HCT116 (cell line): Measurements from ENCODE around the gene TMEM150A. TPM values are rescaled to one million over a fixed set of nuclear protein-coding genes. Genes with fewer than 3 reads are reported as not detected.

Experiments
- ATAC-seq: fragments of 200-7000 bp; cut with Tn5 transposase; 2 replicates; pipeline ENCODE4 v1.9.1; 2020; ENCODE audit warnings: mild to moderate bottlenecking, moderate library complexity
- BruUV-seq: library from RNA; stranded (reverse); fragments of 400-500 nt; replicated peaks from 2 replicates; lab custom pipeline; 2021; lab: Mats Ljungman, UMichigan
- CTCF ChIA-PET: fragments of 300-600 bp; sonication (Branson Sonifier 250); formaldehyde crosslinking; loops from one replicate; lab custom pipeline; 2021; ENCODE audit warnings: antibody characterized with exemption; lab: Charles Lee
- POLR2A ChIA-PET: fragments of 300-600, 350-600 bp; sonication (Branson Sonifier 250); formaldehyde crosslinking; loops from one replicate; lab custom pipeline; 2021; ENCODE audit warnings: antibody characterized with exemption; lab: Charles Lee
- RAD21 ChIA-PET, 2 experiments: fragments of 300-600 bp; sonication (Branson Sonifier 250); formaldehyde crosslinking; loops; one replicate each; lab custom pipeline; 2023; ENCODE audit warnings: low total read pairs in 2 of 2; ENCODE audit not compliant: uncharacterized antibody in 2 of 2, unreplicated experiment in 2 of 2, low non-redundant PET in 1 of 2; lab: Charles Lee
- DNase-seq: peaks from one replicate; pipeline ENCODE4 v3.0.0-alpha.2; 2010; ENCODE audit warnings: low read depth, low spot score
- H2AFZ ChIP-seq: fragments of 200-600 bp; shearing (Covaris generic), sonication (generic); 2 replicates; pipeline ENCODE4 v1.6.1; 2017; ENCODE audit warnings: low read depth, mixed run types, mixed read lengths, antibody characterized with exemption, low read length; ENCODE audit not compliant: poor library complexity, severe bottlenecking
- H3K27ac ChIP-seq: 2 replicates; pipeline ENCODE4 v1.5.1; 2012; ENCODE audit warnings: low read depth, low read length
- H3K27me3 ChIP-seq: fragments of 200-600 bp; sonication (generic); 2 replicates; pipeline ENCODE4 v1.6.1; 2016; ENCODE audit warnings: mixed run types, low read length, mixed read lengths; ENCODE audit not compliant: insufficient read depth
- H3K36me3 ChIP-seq, 2 experiments: fragments of 200-500 bp in 1 of 2; fragments of 200-600 bp in 1 of 2; sonication (Bioruptor generic) in 1 of 2; sonication (generic) in 1 of 2; 2 replicates each; pipeline versions ENCODE4 v1.5.1 to v1.6.1; 2014 to 2016; ENCODE audit warnings: low read length in 2 of 2, inconsistent platforms in 1 of 2, mixed read lengths in 1 of 2, mixed run types in 1 of 2; ENCODE audit not compliant: insufficient read depth in 2 of 2, control insufficient read depth in 1 of 2
- H3K4me1 ChIP-seq, 2 experiments: fragments of 200-600 bp in 1 of 2; sonication (generic) in 1 of 2; 2 replicates each; pipeline versions ENCODE4 v1.5.1 to v1.6.1; 2012 to 2017; ENCODE audit warnings: low read length in 2 of 2, inconsistent platforms in 1 of 2, mild to moderate bottlenecking in 1 of 2, mixed read lengths in 1 of 2, mixed run types in 1 of 2, moderate library complexity in 1 of 2; ENCODE audit not compliant: insufficient read depth in 2 of 2, control insufficient read depth in 1 of 2
- H3K4me2 ChIP-seq: fragments of 200-600 bp; sonication (generic); 2 replicates; pipeline ENCODE4 v1.6.1; 2017; ENCODE audit warnings: mixed run types, low read length, mixed read lengths
- H3K4me3 ChIP-seq, 2 experiments: fragments of 200-600 bp in 1 of 2; sonication (generic) in 1 of 2; replicated peaks in 1 of 2; 2 replicates each; pipeline ENCODE4 v1.5.1; 2011 to 2016; ENCODE audit warnings: low read length in 2 of 2, control low read depth in 1 of 2, low read depth in 1 of 2, mild to moderate bottlenecking in 1 of 2, mixed read lengths in 1 of 2, mixed run types in 1 of 2
- H3K79me2 ChIP-seq: fragments of 200-600 bp; sonication (generic); 2 replicates; pipeline ENCODE4 v1.6.1; 2017; ENCODE audit warnings: mild to moderate bottlenecking, mixed run types, low read length, moderate library complexity, mixed read lengths; ENCODE audit not compliant: insufficient read depth
- H3K9ac ChIP-seq: fragments of 200-600 bp; sonication (generic); 2 replicates; pipeline ENCODE4 v1.6.1; 2016; ENCODE audit warnings: low read length, mixed read lengths
- H3K9me2 ChIP-seq: fragments of 200-600 bp; sonication (generic), shearing (Covaris generic); 2 replicates; pipeline ENCODE4 v1.6.1; 2017; ENCODE audit warnings: mixed run types, mild to moderate bottlenecking, moderate library complexity; ENCODE audit not compliant: insufficient read depth
- H3K9me3 ChIP-seq, 2 experiments: fragments of 200-500 bp in 1 of 2; fragments of 200-600 bp in 1 of 2; sonication (Bioruptor generic) in 1 of 2; sonication (generic) in 1 of 2; 2 replicates each; pipeline ENCODE4 v1.6.1; 2014 to 2017; ENCODE audit warnings: low read length in 2 of 2, mixed read lengths in 2 of 2, inconsistent platforms in 1 of 2, low read depth in 1 of 2, mild to moderate bottlenecking in 1 of 2, mixed run types in 1 of 2, moderate library complexity in 1 of 2; ENCODE audit not compliant: control insufficient read depth in 1 of 2, insufficient read depth in 1 of 2
- H4K20me1 ChIP-seq: fragments of 200-600 bp; sonication (generic), shearing (Covaris generic); 2 replicates; pipeline ENCODE4 v1.6.1; 2017; ENCODE audit warnings: mixed run types, mild to moderate bottlenecking, moderate library complexity; ENCODE audit not compliant: insufficient read depth
- CBX3 ChIP-seq: IDR thresholded peaks from 2 replicates; pipeline ENCODE4 v1.6.1; 2012; ENCODE audit warnings: low read depth
- CEBPB ChIP-seq: IDR thresholded peaks from 2 replicates; pipeline ENCODE4 v1.6.1; 2012; ENCODE audit warnings: low read depth
- EGR1 ChIP-seq: IDR thresholded peaks from 2 replicates; pipeline ENCODE4 v1.6.1; 2012; ENCODE audit warnings: low read depth
- ELF1 ChIP-seq: IDR thresholded peaks from 2 replicates; pipeline ENCODE4 v1.6.1; 2012; ENCODE audit warnings: low read depth, borderline replicate concordance
- EZH2 ChIP-seq: fragments of 200-600 bp; sonication (generic); IDR thresholded peaks from 2 replicates; pipeline ENCODE4 v1.6.1; 2017; ENCODE audit warnings: antibody characterized with exemption, mixed run types
- EZH2phosphoT487 ChIP-seq: fragments of 200-600 bp; IDR thresholded peaks from 2 replicates; pipeline ENCODE4 v1.6.1; 2018; ENCODE audit warnings: antibody characterized with exemption, borderline replicate concordance
- FOSL1 ChIP-seq: IDR thresholded peaks from 2 replicates; pipeline ENCODE4 v1.6.1; 2012; ENCODE audit warnings: low read depth
- POLR2A ChIP-seq: IDR thresholded peaks from 2 replicates; pipeline ENCODE4 v1.7.0; 2011; ENCODE audit warnings: borderline replicate concordance; ENCODE audit not compliant: insufficient read depth, insufficient read length; ENCODE audit errors: extremely low read depth
- SRF ChIP-seq: IDR thresholded peaks from 2 replicates; pipeline ENCODE4 v1.6.1; 2012; ENCODE audit warnings: low read depth
- TCF7L2 ChIP-seq: IDR thresholded peaks from 2 replicates; pipeline ENCODE4 v1.7.0; 2011; ENCODE audit warnings: borderline replicate concordance, inconsistent platforms; ENCODE audit not compliant: insufficient read depth, insufficient read length; ENCODE audit errors: extremely low read depth
- YY1 ChIP-seq: IDR thresholded peaks from 2 replicates; pipeline ENCODE4 v1.6.1; 2011; ENCODE audit warnings: low read length, low read depth, moderate library complexity, mild to moderate bottlenecking; ENCODE audit not compliant: insufficient replicate concordance; ENCODE audit errors: extremely low read depth
- ZFX ChIP-seq: fragments of 450-650 bp; IDR thresholded peaks from 2 replicates; pipeline ENCODE4 v1.6.1; 2017
- ZNF274 ChIP-seq: fragments of 200-500 bp; sonication (Bioruptor generic); IDR thresholded peaks from 2 replicates; pipeline ENCODE4 v1.6.1; 2014; ENCODE audit warnings: mild to moderate bottlenecking, low read depth, low read length, inconsistent platforms
- intact Hi-C: fragments of 100-400 bp; cut with micrococcal nuclease; formaldehyde crosslinking; loops from 2 replicates; pipeline ENCODE4 v1.10.0; 2022
- total RNA-seq: library from RNA; stranded (reverse); gene quantifications from one replicate; pipeline ENCODE4 v1.2.1, GENCODE V29; 2021; ENCODE audit not compliant: unreplicated experiment
- TF ChIP-seq, protein P1 (sequence below): IDR thresholded peaks from 2 replicates; pipeline ENCODE4 v1.6.1; 2011; ENCODE audit warnings: mild to moderate bottlenecking, low read length, moderate library complexity; ENCODE audit not compliant: insufficient replicate concordance; ENCODE audit errors: extremely low read depth
- TF ChIP-seq, protein P2 (sequence below): IDR thresholded peaks from 2 replicates; pipeline ENCODE4 v1.6.1; 2012; ENCODE audit warnings: low read depth
- TF ChIP-seq, protein P3 (sequence below): IDR thresholded peaks from 2 replicates; pipeline ENCODE4 v1.6.1; 2012
- TF ChIP-seq, protein P4 (sequence below), 3 experiments: fragments of 200-600 bp in 1 of 3; sonication (generic) in 1 of 3; IDR thresholded peaks in 2 of 3; conservative IDR thresholded peaks in 1 of 3; 2 replicates each; pipeline ENCODE4 v1.5.1; 2012 to 2017; ENCODE audit warnings: low read depth in 2 of 3, low read length in 2 of 3, antibody characterized with exemption in 1 of 3, borderline replicate concordance in 1 of 3, control low read depth in 1 of 3, mild to moderate bottlenecking in 1 of 3, mixed read lengths in 1 of 3, mixed run types in 1 of 3, moderate library complexity in 1 of 3; ENCODE audit not compliant: insufficient read depth in 1 of 3

TMEM150A gene
- total RNA-seq, 1 experiment from 2014 or later, result 9.9 TPM

DNA sequence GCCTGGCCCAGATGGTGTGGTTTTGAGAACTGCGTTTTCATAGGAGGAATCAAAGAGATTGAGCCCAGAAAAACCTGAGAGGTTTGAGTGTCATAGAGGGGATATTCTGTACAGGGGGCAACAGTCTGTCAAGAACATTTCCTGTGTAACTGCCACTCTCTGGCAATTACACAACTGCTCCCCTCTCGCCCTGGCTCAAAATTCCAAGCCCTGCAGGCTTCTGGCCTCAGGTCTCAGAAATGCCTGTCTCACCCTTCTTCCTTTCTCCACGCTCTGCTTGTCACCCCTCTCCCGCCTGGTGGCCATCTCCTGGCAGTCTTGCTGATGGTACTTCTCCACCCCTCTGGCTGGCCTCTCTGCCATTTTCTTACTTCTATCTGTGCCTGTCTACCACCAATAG, 14.3 kb downstream of the TMEM150A start:
- ChIA-PET POLR2A (no interaction called here), RAD21 (no interaction called here)

More for the DNA sequence above, 14.3 kb downstream of the TMEM150A start:
- CTCF ChIA-PET, result no interaction called here
- H3K4me3 ChIP-seq, result no peak overlapping the region
- peaks cover 20 to 32% of the 10 kb centered on the region in 2 experiments for H3K4me1 ChIP-seq
- no peaks in the 10 kb centered on the region for H3K79me2 ChIP-seq
- no peaks in the 10 kb centered on the region for H3K9me3 ChIP-seq
- H3K9ac ChIP-seq, result no peak overlapping the region
- H3K27ac ChIP-seq, result no peak overlapping the region
- no peaks in the 10 kb centered on the region for H3K36me3 ChIP-seq
- TF ChIP-seq, protein P1, sequence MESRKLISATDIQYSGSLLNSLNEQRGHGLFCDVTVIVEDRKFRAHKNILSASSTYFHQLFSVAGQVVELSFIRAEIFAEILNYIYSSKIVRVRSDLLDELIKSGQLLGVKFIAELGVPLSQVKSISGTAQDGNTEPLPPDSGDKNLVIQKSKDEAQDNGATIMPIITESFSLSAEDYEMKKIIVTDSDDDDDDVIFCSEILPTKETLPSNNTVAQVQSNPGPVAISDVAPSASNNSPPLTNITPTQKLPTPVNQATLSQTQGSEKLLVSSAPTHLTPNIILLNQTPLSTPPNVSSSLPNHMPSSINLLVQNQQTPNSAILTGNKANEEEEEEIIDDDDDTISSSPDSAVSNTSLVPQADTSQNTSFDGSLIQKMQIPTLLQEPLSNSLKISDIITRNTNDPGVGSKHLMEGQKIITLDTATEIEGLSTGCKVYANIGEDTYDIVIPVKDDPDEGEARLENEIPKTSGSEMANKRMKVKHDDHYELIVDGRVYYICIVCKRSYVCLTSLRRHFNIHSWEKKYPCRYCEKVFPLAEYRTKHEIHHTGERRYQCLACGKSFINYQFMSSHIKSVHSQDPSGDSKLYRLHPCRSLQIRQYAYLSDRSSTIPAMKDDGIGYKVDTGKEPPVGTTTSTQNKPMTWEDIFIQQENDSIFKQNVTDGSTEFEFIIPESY, result no peak
- TF ChIP-seq POLR2A, result no peak
- TF ChIP-seq EGR1, result no peak
- TF ChIP-seq EZH2phosphoT487, result no peak
- TF ChIP-seq, protein P2, sequence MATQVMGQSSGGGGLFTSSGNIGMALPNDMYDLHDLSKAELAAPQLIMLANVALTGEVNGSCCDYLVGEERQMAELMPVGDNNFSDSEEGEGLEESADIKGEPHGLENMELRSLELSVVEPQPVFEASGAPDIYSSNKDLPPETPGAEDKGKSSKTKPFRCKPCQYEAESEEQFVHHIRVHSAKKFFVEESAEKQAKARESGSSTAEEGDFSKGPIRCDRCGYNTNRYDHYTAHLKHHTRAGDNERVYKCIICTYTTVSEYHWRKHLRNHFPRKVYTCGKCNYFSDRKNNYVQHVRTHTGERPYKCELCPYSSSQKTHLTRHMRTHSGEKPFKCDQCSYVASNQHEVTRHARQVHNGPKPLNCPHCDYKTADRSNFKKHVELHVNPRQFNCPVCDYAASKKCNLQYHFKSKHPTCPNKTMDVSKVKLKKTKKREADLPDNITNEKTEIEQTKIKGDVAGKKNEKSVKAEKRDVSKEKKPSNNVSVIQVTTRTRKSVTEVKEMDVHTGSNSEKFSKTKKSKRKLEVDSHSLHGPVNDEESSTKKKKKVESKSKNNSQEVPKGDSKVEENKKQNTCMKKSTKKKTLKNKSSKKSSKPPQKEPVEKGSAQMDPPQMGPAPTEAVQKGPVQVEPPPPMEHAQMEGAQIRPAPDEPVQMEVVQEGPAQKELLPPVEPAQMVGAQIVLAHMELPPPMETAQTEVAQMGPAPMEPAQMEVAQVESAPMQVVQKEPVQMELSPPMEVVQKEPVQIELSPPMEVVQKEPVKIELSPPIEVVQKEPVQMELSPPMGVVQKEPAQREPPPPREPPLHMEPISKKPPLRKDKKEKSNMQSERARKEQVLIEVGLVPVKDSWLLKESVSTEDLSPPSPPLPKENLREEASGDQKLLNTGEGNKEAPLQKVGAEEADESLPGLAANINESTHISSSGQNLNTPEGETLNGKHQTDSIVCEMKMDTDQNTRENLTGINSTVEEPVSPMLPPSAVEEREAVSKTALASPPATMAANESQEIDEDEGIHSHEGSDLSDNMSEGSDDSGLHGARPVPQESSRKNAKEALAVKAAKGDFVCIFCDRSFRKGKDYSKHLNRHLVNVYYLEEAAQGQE, result no peak
- TF ChIP-seq, protein P3, sequence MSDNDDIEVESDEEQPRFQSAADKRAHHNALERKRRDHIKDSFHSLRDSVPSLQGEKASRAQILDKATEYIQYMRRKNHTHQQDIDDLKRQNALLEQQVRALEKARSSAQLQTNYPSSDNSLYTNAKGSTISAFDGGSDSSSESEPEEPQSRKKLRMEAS, result no peak
- TF ChIP-seq CEBPB, result no peak
- no peak for TF ChIP-seq ELF1
- no peak for TF ChIP-seq SRF
- TF ChIP-seq EZH2, result no peak
- no peak for TF ChIP-seq ZNF274
- TF ChIP-seq ZFX, result no peak
- no peak for TF ChIP-seq YY1
- no peak for TF ChIP-seq FOSL1
- TF ChIP-seq, protein P4, sequence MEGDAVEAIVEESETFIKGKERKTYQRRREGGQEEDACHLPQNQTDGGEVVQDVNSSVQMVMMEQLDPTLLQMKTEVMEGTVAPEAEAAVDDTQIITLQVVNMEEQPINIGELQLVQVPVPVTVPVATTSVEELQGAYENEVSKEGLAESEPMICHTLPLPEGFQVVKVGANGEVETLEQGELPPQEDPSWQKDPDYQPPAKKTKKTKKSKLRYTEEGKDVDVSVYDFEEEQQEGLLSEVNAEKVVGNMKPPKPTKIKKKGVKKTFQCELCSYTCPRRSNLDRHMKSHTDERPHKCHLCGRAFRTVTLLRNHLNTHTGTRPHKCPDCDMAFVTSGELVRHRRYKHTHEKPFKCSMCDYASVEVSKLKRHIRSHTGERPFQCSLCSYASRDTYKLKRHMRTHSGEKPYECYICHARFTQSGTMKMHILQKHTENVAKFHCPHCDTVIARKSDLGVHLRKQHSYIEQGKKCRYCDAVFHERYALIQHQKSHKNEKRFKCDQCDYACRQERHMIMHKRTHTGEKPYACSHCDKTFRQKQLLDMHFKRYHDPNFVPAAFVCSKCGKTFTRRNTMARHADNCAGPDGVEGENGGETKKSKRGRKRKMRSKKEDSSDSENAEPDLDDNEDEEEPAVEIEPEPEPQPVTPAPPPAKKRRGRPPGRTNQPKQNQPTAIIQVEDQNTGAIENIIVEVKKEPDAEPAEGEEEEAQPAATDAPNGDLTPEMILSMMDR (IDR thresholded peaks at IDR 0.05 in 2 of 3, conservative IDR thresholded peaks at IDR 0.05 in 1 of 3; ENCODE audit: borderline replicate concordance in 1 of 3, insufficient read depth in 1 of 3, low read depth in 2 of 3, low read length in 2 of 3), result no peak
- no peak for TF ChIP-seq CBX3
- TF ChIP-seq TCF7L2, result no peak
- no peak overlapping the region for H2AFZ ChIP-seq
- H3K9me2 ChIP-seq, result no peaks in the 10 kb centered on the region
- ATAC-seq (no peak), DNase-seq (no peak)
- H4K20me1 ChIP-seq, result no peaks in the 10 kb centered on the region
- no TSS peak for BruUV-seq
- intact Hi-C loops, result no loop called here
- H3K27me3 ChIP-seq, result no peaks in the 10 kb centered on the region
- no peak overlapping the region for H3K4me2 ChIP-seq
